B cell (primary cell): ENCODE results near the gene KLK2.

Experiments used
- EZH2 ChIP-seq: IDR thresholded peaks from 2 replicates; pipeline ENCODE4 v1.6.1; 2012; ENCODE audit warnings: borderline replicate concordance, low read depth, mild to moderate bottlenecking, moderate library complexity, low read length; ENCODE audit not compliant: insufficient read depth, poor library complexity, severe bottlenecking
- TF ChIP-seq, protein P1 (sequence below): fragments of 200-600 bp; IDR thresholded peaks from one replicate; pipeline ENCODE4 v1.8.0; 2022; ENCODE audit warnings: antibody characterized with exemption, mild to moderate bottlenecking

DNA sequence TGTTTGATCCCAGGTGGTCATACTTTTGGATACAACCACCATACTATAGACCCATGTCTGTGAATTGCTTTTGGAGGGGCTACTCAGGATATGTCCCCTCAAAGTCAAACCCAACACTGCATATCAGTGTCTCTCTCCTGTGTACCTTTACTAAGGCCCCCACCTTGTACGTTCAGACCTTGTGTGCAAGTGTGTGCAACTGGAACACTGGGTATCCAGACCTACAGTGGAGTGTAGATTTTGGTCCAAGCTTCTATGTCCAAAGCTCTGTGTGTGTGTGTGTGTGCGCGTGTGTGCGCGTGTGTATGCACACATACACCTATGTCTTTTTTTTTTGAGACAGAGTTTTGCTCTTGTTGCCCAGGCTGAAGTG is 18.0 kb downstream of the KLK2 start:
- TF ChIP-seq, protein P1, sequence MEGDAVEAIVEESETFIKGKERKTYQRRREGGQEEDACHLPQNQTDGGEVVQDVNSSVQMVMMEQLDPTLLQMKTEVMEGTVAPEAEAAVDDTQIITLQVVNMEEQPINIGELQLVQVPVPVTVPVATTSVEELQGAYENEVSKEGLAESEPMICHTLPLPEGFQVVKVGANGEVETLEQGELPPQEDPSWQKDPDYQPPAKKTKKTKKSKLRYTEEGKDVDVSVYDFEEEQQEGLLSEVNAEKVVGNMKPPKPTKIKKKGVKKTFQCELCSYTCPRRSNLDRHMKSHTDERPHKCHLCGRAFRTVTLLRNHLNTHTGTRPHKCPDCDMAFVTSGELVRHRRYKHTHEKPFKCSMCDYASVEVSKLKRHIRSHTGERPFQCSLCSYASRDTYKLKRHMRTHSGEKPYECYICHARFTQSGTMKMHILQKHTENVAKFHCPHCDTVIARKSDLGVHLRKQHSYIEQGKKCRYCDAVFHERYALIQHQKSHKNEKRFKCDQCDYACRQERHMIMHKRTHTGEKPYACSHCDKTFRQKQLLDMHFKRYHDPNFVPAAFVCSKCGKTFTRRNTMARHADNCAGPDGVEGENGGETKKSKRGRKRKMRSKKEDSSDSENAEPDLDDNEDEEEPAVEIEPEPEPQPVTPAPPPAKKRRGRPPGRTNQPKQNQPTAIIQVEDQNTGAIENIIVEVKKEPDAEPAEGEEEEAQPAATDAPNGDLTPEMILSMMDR = no peak
- no peak for TF ChIP-seq EZH2
